ENCODE measurements around the gene LCA5L.

LCA5L gene

GRCh38 chr21:39445321-39446269 lies at the start of gene LCA5L:
Gene LCA5L, minus strand, starts transcription at chr21:39445778. Its CDS starts 17,285 bp downstream, at chr21:39428493.
- H3K27ac ChIP-seq, result peak within 1 kb of the TSS; percentile 82

GRCh38 chr21:39489380-39489924 lies 43.9 kb upstream of the LCA5L start:
- no peaks in the 10 kb centered on the region for H3K27me3 ChIP-seq (ENCODE audit: insufficient read depth, low read depth, severe bottlenecking)
- no peak for TF ChIP-seq CTCF (IDR thresholded peaks at IDR 0.05; ENCODE audit: low read depth, low read length)
- H3K9me3 ChIP-seq (ENCODE audit: severe bottlenecking), result peaks cover 2% of the 10 kb centered on the region
- H3K27ac ChIP-seq, result no peak overlapping the region
- H3K4me3 ChIP-seq (ENCODE audit: low read depth, low read length), result no peak overlapping the region
- DNase-seq, result no peak
- H3K36me3 ChIP-seq, result no peaks in the 10 kb centered on the region

More at GRCh38 chr21:39445321-39446269, at the start of gene LCA5L:
- no peaks in the 10 kb centered on the region for H3K27me3 ChIP-seq (ENCODE audit: insufficient read depth, low read depth, severe bottlenecking)
- TF ChIP-seq CTCF (IDR thresholded peaks at IDR 0.05; ENCODE audit: low read depth, low read length), result 0 out of 2 replicates have a peak, but pooled peaks have one; percentile 32
- no peaks in the 10 kb centered on the region for H3K36me3 ChIP-seq
- H3K9me3 ChIP-seq (ENCODE audit: severe bottlenecking), result no peaks in the 10 kb centered on the region
- H3K4me3 ChIP-seq (ENCODE audit: low read depth, low read length), result peak within 1 kb of the TSS; percentile 95
- peak; percentile 96 for DNase-seq

GRCh38 chr21:39484711-39485276 lies 39.2 kb upstream of the LCA5L start:
- no peak overlapping the region for H3K27ac ChIP-seq
- no peak for TF ChIP-seq CTCF (IDR thresholded peaks at IDR 0.05; ENCODE audit: low read depth, low read length)
- no peaks in the 10 kb centered on the region for H3K9me3 ChIP-seq (ENCODE audit: severe bottlenecking)
- H3K4me3 ChIP-seq (ENCODE audit: low read depth, low read length), result no peak overlapping the region
- no peak for DNase-seq
- no peaks in the 10 kb centered on the region for H3K36me3 ChIP-seq
- no peaks in the 10 kb centered on the region for H3K27me3 ChIP-seq (ENCODE audit: insufficient read depth, low read depth, severe bottlenecking)

- no peaks in the 10 kb centered on the region for H3K27me3 ChIP-seq (ENCODE audit: insufficient read depth, low read depth, severe bottlenecking)
- H3K9me3 ChIP-seq (ENCODE audit: severe bottlenecking), result no peaks in the 10 kb centered on the region
- no peak for DNase-seq
- no peak overlapping the region for H3K4me3 ChIP-seq (ENCODE audit: low read depth, low read length)
- no peak for TF ChIP-seq CTCF (IDR thresholded peaks at IDR 0.05; ENCODE audit: low read depth, low read length)
- no peak overlapping the region for H3K27ac ChIP-seq
- H3K36me3 ChIP-seq, result no peaks in the 10 kb centered on the region
Measured at GRCh38 chr21:39483917-39484316, 38.3 kb upstream of the LCA5L start.

- TF ChIP-seq CTCF (IDR thresholded peaks at IDR 0.05; ENCODE audit: low read depth, low read length), result no peak
- Histone ChIP-seq H3K4me3 (ENCODE audit: low read depth, low read length) (no peak overlapping the region), H3K27ac (no peak overlapping the region), H3K27me3 (ENCODE audit: insufficient read depth, low read depth, severe bottlenecking) (no peaks in the 10 kb centered on the region), H3K36me3 (no peaks in the 10 kb centered on the region), H3K9me3 (ENCODE audit: severe bottlenecking) (no peaks in the 10 kb centered on the region)
- DNase-seq, result no peak
Measured at GRCh38 chr21:39481886-39482285, 36.3 kb upstream of the LCA5L start.
